ENCODE results near the gene SUMO4.

The SUMO4 gene

GRCh38 chr6:149395185-149395584 is 4.9 kb upstream of the SUMO4 start:
- in situ Hi-C loops (cut with MboI; ENCODE audit: low sequenced_read_pairs, unreplicated experiment), result no loop called here
- DNase-seq (ENCODE audit: low spot score), result no peak
- TF ChIP-seq CTCF (IDR thresholded peaks at IDR 0.05; ENCODE audit: borderline replicate concordance, control extremely low read depth, extremely low read depth, insufficient read depth, missing control alignments), result no peak

- DNase-seq (ENCODE audit: low spot score), result no peak
- TF ChIP-seq CTCF (IDR thresholded peaks at IDR 0.05; ENCODE audit: borderline replicate concordance, control extremely low read depth, extremely low read depth, insufficient read depth, missing control alignments), result no peak
- in situ Hi-C loops (cut with MboI; ENCODE audit: low sequenced_read_pairs, unreplicated experiment), result no loop called here
These were observed 2.7 kb upstream of the SUMO4 start for GRCh38 chr6:149397384-149397783.

- in situ Hi-C loops (cut with MboI; ENCODE audit: low sequenced_read_pairs, unreplicated experiment), result no loop called here
These were observed 3.5 kb downstream of the SUMO4 start for GRCh38 chr6:149403534-149403933.

GRCh38 chr6:149405823-149406765 is 6.0 kb downstream of the SUMO4 start:
- TF ChIP-seq CTCF (IDR thresholded peaks at IDR 0.05; ENCODE audit: borderline replicate concordance, control extremely low read depth, extremely low read depth, insufficient read depth, missing control alignments), result no peak
- in situ Hi-C loops (cut with MboI; ENCODE audit: low sequenced_read_pairs, unreplicated experiment), result no loop called here
- no peak for DNase-seq (ENCODE audit: low spot score)

More at GRCh38 chr6:149403534-149403933, 3.5 kb downstream of the SUMO4 start:
- TF ChIP-seq CTCF (IDR thresholded peaks at IDR 0.05; ENCODE audit: borderline replicate concordance, control extremely low read depth, extremely low read depth, insufficient read depth, missing control alignments), result no peak
- DNase-seq (ENCODE audit: low spot score), result no peak

DNA sequence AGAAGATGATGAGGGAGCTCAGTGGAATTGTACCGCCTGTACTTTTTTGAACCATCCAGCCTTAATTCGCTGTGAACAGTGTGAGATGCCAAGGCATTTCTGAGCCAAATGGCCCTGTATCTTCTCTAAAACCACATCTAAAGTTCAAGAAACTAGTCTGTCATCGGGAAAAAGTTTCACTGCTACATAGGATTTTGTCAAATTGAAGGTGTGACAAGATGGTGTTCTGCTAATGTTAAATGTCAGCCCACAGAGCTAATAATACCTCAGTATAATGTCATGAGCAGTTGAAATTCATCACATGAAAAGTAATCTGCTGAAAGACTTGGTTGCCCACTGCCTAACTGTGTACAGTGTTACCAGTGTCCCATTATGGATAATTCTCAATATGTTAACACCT is 9.6 kb downstream of the SUMO4 start:
- in situ Hi-C loops (cut with MboI; ENCODE audit: low sequenced_read_pairs, unreplicated experiment), result no loop called here
- no peak for TF ChIP-seq CTCF (IDR thresholded peaks at IDR 0.05; ENCODE audit: borderline replicate concordance, control extremely low read depth, extremely low read depth, insufficient read depth, missing control alignments)
- DNase-seq (ENCODE audit: low spot score), result no peak

DNA sequence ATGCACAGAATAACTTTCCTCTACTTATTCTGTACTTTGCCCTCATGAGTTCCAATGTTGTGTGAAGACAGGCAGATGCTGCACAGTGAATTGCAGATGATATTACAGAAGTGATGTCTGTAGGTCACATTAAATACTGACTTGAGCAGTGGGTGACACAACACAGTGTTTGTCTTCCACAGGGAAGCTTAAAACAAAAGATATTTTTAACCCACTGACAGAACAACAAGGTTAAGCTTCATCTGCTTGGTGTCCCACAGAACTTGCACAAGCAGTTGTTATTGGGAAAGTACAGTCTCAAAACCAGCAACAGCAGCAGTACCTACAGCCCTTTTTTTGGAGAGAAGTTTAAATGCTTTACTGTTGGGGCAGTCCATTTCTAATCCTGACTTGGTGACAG is 10.5 kb downstream of the SUMO4 start:
- DNase-seq (ENCODE audit: low spot score), result no peak
- in situ Hi-C loops (cut with MboI; ENCODE audit: low sequenced_read_pairs, unreplicated experiment), result no loop called here
- no peak for TF ChIP-seq CTCF (IDR thresholded peaks at IDR 0.05; ENCODE audit: borderline replicate concordance, control extremely low read depth, extremely low read depth, insufficient read depth, missing control alignments)

Measured in GM13976 (cell line).